Retinal pigment epithelial cell (primary cell): Measurements from ENCODE around the gene SPINK7.

ENCODE experiments used
- DNase-seq: peaks from one replicate; pipeline ENCODE4 v3.0.0-alpha.2; 2010; ENCODE audit warnings: low read depth
- H3K4me3 ChIP-seq: 2 replicates; pipeline ENCODE4 v1.5.1; 2011; ENCODE audit warnings: mild to moderate bottlenecking, low read length, control low read depth, moderate library complexity
- CTCF ChIP-seq: conservative IDR thresholded peaks from 2 replicates; pipeline ENCODE4 v1.5.1; 2011; ENCODE audit warnings: low read depth, low read length, control low read depth, inconsistent platforms

SPINK7 gene

GRCh38 chr5:148347706-148348105 lies 35.5 kb downstream of the SPINK7 start:
- no peak overlapping the region for H3K4me3 ChIP-seq
- TF ChIP-seq CTCF = no peak
- no peak for DNase-seq

GRCh38 chr5:148352696-148353095 lies 40.5 kb downstream of the SPINK7 start:
- DNase-seq = no peak
- TF ChIP-seq CTCF = no peak

GRCh38 chr5:148353634-148354033 lies 41.4 kb downstream of the SPINK7 start:
- TF ChIP-seq CTCF = peak; percentile 5
- no peak for DNase-seq
- H3K4me3 ChIP-seq = no peak overlapping the region

More at GRCh38 chr5:148352696-148353095, 40.5 kb downstream of the SPINK7 start:
- H3K4me3 ChIP-seq = no peak overlapping the region

- no peak for DNase-seq
- TF ChIP-seq CTCF = no peak
- no peak overlapping the region for H3K4me3 ChIP-seq
Measured at GRCh38 chr5:148364343-148364742, 52.1 kb downstream of the SPINK7 start.
